ENCODE data around the gene GGNBP2.
"Not testable (repeated sequence)": the region's sequence is repeated elsewhere in the genome, so short reads cannot be mapped to it uniquely, and the experiment has no call there.

GGNBP2 gene

GRCh38 chr17:36544307-36545076 is at the start of gene GGNBP2:
TSS of gene GGNBP2 (plus strand) at chr17:36544919. CDS start at chr17:36545725, 806 bp downstream.
- peak; percentile 73 for DNase-seq (ENCODE audit: low read depth, low spot score)

GRCh38 chr17:36495076-36495578 is 49.6 kb upstream of the GGNBP2 start:
- DNase-seq (ENCODE audit: low read depth, low spot score): no peak

- no peak for DNase-seq (ENCODE audit: low read depth, low spot score)
Measured at GRCh38 chr17:36496018-36496789, 48.5 kb upstream of the GGNBP2 start.

GRCh38 chr17:36498155-36498554 is 46.6 kb upstream of the GGNBP2 start:
- DNase-seq (ENCODE audit: low read depth, low spot score): no peak

- DNase-seq (ENCODE audit: low read depth, low spot score): no peak
Measured at GRCh38 chr17:36498560-36499300, 46.0 kb upstream of the GGNBP2 start.

- no peak for DNase-seq (ENCODE audit: low read depth, low spot score)
Measured at GRCh38 chr17:36500745-36501225, 43.9 kb upstream of the GGNBP2 start.

GRCh38 chr17:36501351-36501750 is 43.4 kb upstream of the GGNBP2 start:
- DNase-seq (ENCODE audit: low read depth, low spot score): no peak

- DNase-seq (ENCODE audit: low read depth, low spot score): no peak
Measured at GRCh38 chr17:36501963-36502362, 42.8 kb upstream of the GGNBP2 start.

- DNase-seq (ENCODE audit: low read depth, low spot score): no peak
Measured at GRCh38 chr17:36503456-36504155, 41.1 kb upstream of the GGNBP2 start.

GRCh38 chr17:36504156-36504545 is 40.6 kb upstream of the GGNBP2 start:
- no peak for DNase-seq (ENCODE audit: low read depth, low spot score)

- no peak for DNase-seq (ENCODE audit: low read depth, low spot score)
Measured at GRCh38 chr17:36505171-36505570, 39.5 kb upstream of the GGNBP2 start.

GRCh38 chr17:36506249-36506826 is 38.4 kb upstream of the GGNBP2 start:
- DNase-seq (ENCODE audit: low read depth, low spot score): no peak

GRCh38 chr17:36506831-36507230 is 37.9 kb upstream of the GGNBP2 start:
- no peak for DNase-seq (ENCODE audit: low read depth, low spot score)

- no peak for DNase-seq (ENCODE audit: low read depth, low spot score)
Measured at GRCh38 chr17:36507266-36507665, 37.5 kb upstream of the GGNBP2 start.

- DNase-seq (ENCODE audit: low read depth, low spot score): not testable (repeated sequence)
Measured at GRCh38 chr17:36508439-36508838, 36.3 kb upstream of the GGNBP2 start.

- DNase-seq (ENCODE audit: low read depth, low spot score): no peak
Measured at GRCh38 chr17:36509272-36509985, 35.3 kb upstream of the GGNBP2 start.

GRCh38 chr17:36510636-36511035 is 34.1 kb upstream of the GGNBP2 start:
- DNase-seq (ENCODE audit: low read depth, low spot score): no peak

GRCh38 chr17:36511216-36511615 is 33.5 kb upstream of the GGNBP2 start:
- DNase-seq (ENCODE audit: low read depth, low spot score): no peak

GRCh38 chr17:36512641-36513040 is 32.1 kb upstream of the GGNBP2 start:
- DNase-seq (ENCODE audit: low read depth, low spot score): no peak

- no peak for DNase-seq (ENCODE audit: low read depth, low spot score)
Measured at GRCh38 chr17:36514856-36515255, 29.9 kb upstream of the GGNBP2 start.

Data from brain pericyte (primary cell).